AG09319 (cell line): ENCODE results near the gene MRPS9.

Experiments used
- DNase-seq: peaks from one replicate; pipeline ENCODE4 v3.0.0-alpha.2; 2010; ENCODE audit warnings: low read depth; ENCODE audit errors: extremely low read depth
- CTCF ChIP-seq: IDR thresholded peaks from 2 replicates; pipeline ENCODE4 v1.5.1; 2011; ENCODE audit warnings: low read depth, mild to moderate bottlenecking, inconsistent platforms, low read length, moderate library complexity

MRPS9 gene

GRCh38 chr2:105140240-105140568 lies 102.3 kb downstream of the MRPS9 start:
- no peak for TF ChIP-seq CTCF
- DNase-seq: no peak

GRCh38 chr2:105141099-105141614 lies 103.3 kb downstream of the MRPS9 start:
- DNase-seq: no peak
- no peak for TF ChIP-seq CTCF

GRCh38 chr2:105142239-105142638 lies 104.4 kb downstream of the MRPS9 start:
- DNase-seq: no peak
- no peak for TF ChIP-seq CTCF

- DNase-seq: no peak
- TF ChIP-seq CTCF: no peak
These were observed 105.2 kb downstream of the MRPS9 start for GRCh38 chr2:105143094-105143466.

- no peak for DNase-seq
- no peak for TF ChIP-seq CTCF
These were observed 105.7 kb downstream of the MRPS9 start for GRCh38 chr2:105143467-105144151.

GRCh38 chr2:105144152-105144940 lies 106.5 kb downstream of the MRPS9 start:
- DNase-seq: no peak
- TF ChIP-seq CTCF: no peak

GRCh38 chr2:105144941-105145300 lies 107.1 kb downstream of the MRPS9 start:
- no peak for DNase-seq
- TF ChIP-seq CTCF: no peak
